GM21576 (cell line): ENCODE results near the gene PIGU.
"Not testable (repeated sequence)": the region's sequence is repeated elsewhere in the genome, so short reads cannot be mapped to it uniquely, and the experiment has no call there.

Experiments
- ATAC-seq: cut with Tn5 transposase; IDR thresholded peaks from one replicate; pipeline ENCODE4 v1.9.1; 2021; ENCODE audit warnings: mild to moderate bottlenecking, moderate library complexity; ENCODE audit not compliant: unreplicated experiment

The PIGU gene

GRCh38 chr20:34537651-34538050 lies 139.2 kb downstream of the PIGU start:
- ATAC-seq, result no peak

- ATAC-seq, result no peak
These were observed 140.0 kb downstream of the PIGU start for GRCh38 chr20:34536798-34537394.

- ATAC-seq, result no peak
These were observed 141.0 kb downstream of the PIGU start for GRCh38 chr20:34535857-34536256.

- ATAC-seq, result no peak
These were observed 141.5 kb downstream of the PIGU start for GRCh38 chr20:34535301-34535840.

GRCh38 chr20:34534391-34535165 lies 142.3 kb downstream of the PIGU start:
- ATAC-seq, result no peak

- no peak for ATAC-seq
These were observed 144.1 kb downstream of the PIGU start for GRCh38 chr20:34532756-34533155.

- ATAC-seq, result no peak
These were observed 144.6 kb downstream of the PIGU start for GRCh38 chr20:34532320-34532719.

- no peak for ATAC-seq
These were observed 145.2 kb downstream of the PIGU start for GRCh38 chr20:34531608-34532265.

GRCh38 chr20:34530342-34530741 lies 146.6 kb downstream of the PIGU start:
- ATAC-seq, result no peak

- no peak for ATAC-seq
These were observed 147.2 kb downstream of the PIGU start for GRCh38 chr20:34529742-34530141.

GRCh38 chr20:34528921-34529297 lies 148.0 kb downstream of the PIGU start:
- no peak for ATAC-seq

- no peak for ATAC-seq
These were observed 149.9 kb downstream of the PIGU start for GRCh38 chr20:34527016-34527415.

- ATAC-seq, result no peak
These were observed 150.4 kb downstream of the PIGU start for GRCh38 chr20:34526466-34526865.

GRCh38 chr20:34525709-34526416 lies 151.0 kb downstream of the PIGU start:
- no peak for ATAC-seq

- ATAC-seq, result no peak
These were observed 151.6 kb downstream of the PIGU start for GRCh38 chr20:34525342-34525708.

- ATAC-seq, result no peak
These were observed 152.5 kb downstream of the PIGU start for GRCh38 chr20:34524426-34524825.

GRCh38 chr20:34522969-34523871 lies 153.7 kb downstream of the PIGU start:
- ATAC-seq, result no peak

GRCh38 chr20:34519841-34520240 lies 157.1 kb downstream of the PIGU start:
- ATAC-seq, result not testable (repeated sequence)

- not testable (repeated sequence) for ATAC-seq
These were observed 158.0 kb downstream of the PIGU start for GRCh38 chr20:34518863-34519262.

GRCh38 chr20:34517114-34517505 lies 159.8 kb downstream of the PIGU start:
- no peak for ATAC-seq
